NCI-H2196 treated with DMSO at 0.1 percent for 48 hours (cell line): ENCODE measurements around the gene HDAC7.

Experiments
- DNase-seq: peaks from one replicate; lab custom pipeline; 2025; ENCODE audit not compliant: unreplicated experiment; lab: John Stamatoyannopoulos, UW

HDAC7 gene

GRCh38 chr12:47819896-47820630 lies at the start of gene HDAC7:
Gene HDAC7 (minus strand): TSS chr12:47819903. CDS start chr12:47819785, 118 bp downstream.
- no peak for DNase-seq

- DNase-seq: no peak
These were observed 48.9 kb upstream of the HDAC7 start for GRCh38 chr12:47868552-47869031.

- no peak for DNase-seq
These were observed 48.3 kb upstream of the HDAC7 start for GRCh38 chr12:47868041-47868440.

DNA sequence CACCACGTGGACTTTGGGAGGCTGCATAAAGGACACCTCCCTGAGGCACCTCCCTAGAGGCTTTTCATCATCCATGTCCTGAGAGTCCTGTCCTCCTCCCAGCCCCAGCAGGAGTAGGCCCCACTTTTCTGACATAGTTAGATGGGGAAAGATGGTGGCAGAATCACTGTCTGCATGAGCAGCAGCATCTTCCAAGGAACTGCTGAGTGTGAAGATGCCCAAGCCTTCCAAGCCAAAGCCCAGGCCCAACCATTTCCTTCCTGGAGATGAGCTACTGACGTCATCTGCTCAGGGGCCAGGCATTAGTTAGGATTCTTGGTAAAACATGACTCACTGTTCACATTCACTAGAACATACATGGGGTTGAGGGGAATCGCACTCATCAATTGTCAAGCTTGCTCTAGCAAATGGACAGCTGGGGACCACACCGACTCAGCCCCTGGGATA lies 47.8 kb upstream of the HDAC7 start:
- DNase-seq: no peak

DNA sequence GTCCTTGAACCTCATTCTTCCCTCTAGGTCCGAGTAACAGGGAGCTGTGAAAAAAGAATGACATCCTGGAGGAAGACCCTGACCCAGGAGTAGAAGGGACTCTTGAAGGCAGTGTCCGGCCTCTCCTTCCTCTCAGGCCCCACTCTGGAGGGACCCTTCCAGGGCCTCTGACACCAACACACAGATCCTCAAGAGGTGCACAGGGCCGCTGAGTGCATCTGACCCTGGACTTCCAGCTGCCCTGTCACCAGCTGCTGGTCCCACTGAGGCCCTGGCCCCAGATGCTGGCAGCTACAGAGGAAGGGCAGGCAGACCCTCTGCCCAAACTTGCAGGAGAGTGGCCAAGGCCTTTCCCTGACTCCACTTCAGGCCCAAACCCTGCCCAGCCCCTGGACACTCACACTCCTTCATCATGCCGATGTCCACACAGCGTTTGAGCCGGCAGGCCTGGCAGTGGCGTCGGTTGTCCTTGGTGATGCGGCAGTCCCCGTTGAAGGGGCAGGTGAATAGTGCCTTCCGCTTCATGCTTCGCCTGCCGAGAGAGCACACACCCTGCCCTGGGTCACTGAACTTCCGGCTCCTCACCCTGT lies 45.0 kb upstream of the HDAC7 start:
- no peak for DNase-seq

- DNase-seq: no peak
These were observed 44.3 kb upstream of the HDAC7 start for GRCh38 chr12:47863985-47864384.

DNA sequence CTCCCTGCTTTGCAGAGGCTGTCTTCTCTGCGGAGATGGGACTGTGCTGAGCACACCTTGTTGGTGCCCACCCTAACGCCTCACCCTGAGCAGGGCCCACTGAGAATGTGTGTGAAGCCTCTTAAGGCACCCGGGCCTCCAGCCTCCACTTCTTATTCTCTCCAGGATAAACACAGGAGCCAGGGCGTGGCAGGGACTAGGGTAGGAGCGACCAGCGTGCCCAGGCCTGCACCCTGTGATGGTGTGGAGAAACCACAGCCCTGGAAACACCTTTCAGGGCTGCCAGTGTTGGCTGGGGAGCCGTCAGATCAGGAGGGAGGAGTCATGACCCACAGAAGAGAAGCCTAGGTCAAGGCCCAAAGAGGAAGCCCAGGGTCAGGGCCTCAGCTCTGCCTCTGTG lies 43.8 kb upstream of the HDAC7 start:
- no peak for DNase-seq

DNA sequence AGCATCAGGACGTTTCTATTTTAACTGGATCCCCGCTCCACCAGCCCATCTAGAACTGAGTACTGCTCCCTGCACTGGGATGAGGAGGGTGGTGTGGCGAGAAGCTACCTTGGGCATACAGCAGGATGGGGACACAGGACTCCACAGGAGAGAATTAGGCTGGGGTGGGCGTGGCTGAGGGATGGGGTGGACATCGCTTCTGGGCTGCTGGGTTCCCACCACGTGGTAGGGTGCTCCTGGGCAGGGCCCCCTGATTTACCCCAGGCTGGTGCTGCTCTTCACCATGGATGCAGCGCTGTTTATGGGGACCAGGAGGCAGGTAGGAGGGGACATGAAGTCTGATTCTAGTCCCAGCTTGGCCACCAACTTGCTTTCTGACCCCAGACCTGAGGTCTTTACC lies 43.2 kb upstream of the HDAC7 start:
- no peak for DNase-seq

DNA sequence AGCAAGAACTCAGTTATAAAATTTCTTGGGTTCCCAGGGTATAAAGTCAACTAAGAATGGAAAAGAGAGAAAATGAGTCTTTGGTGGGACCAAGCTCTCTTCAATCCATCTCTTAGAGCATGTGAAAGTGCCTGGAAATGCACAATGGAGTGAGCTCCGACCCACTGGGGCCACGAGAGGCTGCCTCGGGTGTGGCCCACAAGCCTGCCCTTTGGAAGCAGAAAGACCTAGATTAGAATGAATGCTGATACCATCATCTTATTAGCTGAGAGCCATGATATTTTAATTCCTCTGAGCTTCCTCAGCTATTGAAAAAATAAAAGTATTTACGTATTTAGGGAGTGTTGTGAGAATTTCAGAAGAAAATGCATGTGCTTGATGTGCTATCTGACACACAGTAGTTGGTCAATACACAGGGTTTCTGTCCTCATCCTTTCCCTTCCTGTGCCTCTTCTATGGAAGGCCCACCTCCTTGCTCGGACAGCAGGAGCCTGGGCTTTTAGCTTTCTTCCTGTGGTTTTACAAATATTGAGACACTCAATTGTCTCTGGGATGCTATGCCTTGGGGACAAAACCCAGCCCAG lies 42.6 kb upstream of the HDAC7 start:
- no peak for DNase-seq

GRCh38 chr12:47860873-47861272 lies 41.2 kb upstream of the HDAC7 start:
- DNase-seq: no peak

- DNase-seq: no peak
These were observed 40.7 kb upstream of the HDAC7 start for GRCh38 chr12:47860279-47860841.

- no peak for DNase-seq
These were observed 39.0 kb upstream of the HDAC7 start for GRCh38 chr12:47858511-47859266.

- no peak for DNase-seq
These were observed 37.2 kb upstream of the HDAC7 start for GRCh38 chr12:47856721-47857575.

GRCh38 chr12:47856094-47856493 lies 36.4 kb upstream of the HDAC7 start:
- DNase-seq: no peak

- no peak for DNase-seq
These were observed 35.8 kb upstream of the HDAC7 start for GRCh38 chr12:47855502-47855901.

- DNase-seq: no peak
These were observed 34.8 kb upstream of the HDAC7 start for GRCh38 chr12:47854531-47854930.

- DNase-seq: no peak
These were observed 32.4 kb upstream of the HDAC7 start for GRCh38 chr12:47852096-47852571.

GRCh38 chr12:47851303-47851952 lies 31.7 kb upstream of the HDAC7 start:
- DNase-seq: no peak
